ENCODE results near the gene ASPRV1. TPM values are rescaled to one million over a fixed set of nuclear protein-coding genes. Genes with fewer than 3 reads are reported as not detected.
"Not testable (repeated sequence)": the region's sequence is repeated elsewhere in the genome, so short reads cannot be mapped to it uniquely, and the experiment has no call there.

Gene ASPRV1
- total and polyA plus RNA-seq, 9 donors: 1.1 to 5.5 (median 4.4) TPM

GRCh38 chr2:69955029-69955428, 6.4 kb downstream of the ASPRV1 start:
- no peaks in the 10 kb centered on the region for H3K36me3 ChIP-seq
- H3K9me3 ChIP-seq: no peaks in the 10 kb centered on the region
- H3K27me3 ChIP-seq: no peaks in the 10 kb centered on the region
- 77 to 84% (median 82%) methylated on average over 11 of the region's 11 CpGs for WGBS, 3 donors
- TF ChIP-seq CTCF (IDR thresholded peaks at IDR 0.05): no peak
- TF ChIP-seq POLR2A (IDR thresholded peaks at IDR 0.05): no peak
- TF ChIP-seq EP300 (IDR thresholded peaks at IDR 0.05): no peak
- no peak overlapping the region for H3K4me3 ChIP-seq
- intact Hi-C loops (cut with DNase I): loop anchor here in 1 of 4 donors (2.0 kb wide), 1 partner anchor 38 kb away; no protein-coding TSS in a partner anchor
- no peak overlapping the region for H3K27ac ChIP-seq
- no peak for DNase-seq
- H3K4me1 ChIP-seq (ENCODE audit: insufficient read depth): no peaks in the 10 kb centered on the region

GRCh38 chr2:69954084-69954483, 7.3 kb downstream of the ASPRV1 start:
- H3K27ac ChIP-seq: no peak overlapping the region
- no peaks in the 10 kb centered on the region for H3K9me3 ChIP-seq
- no peak for DNase-seq
- no peaks in the 10 kb centered on the region for H3K36me3 ChIP-seq
- intact Hi-C loops (cut with DNase I): loop anchor here in 1 of 4 donors (2.0 kb wide), 1 partner anchor 37 kb away; no protein-coding TSS in a partner anchor
- no peak overlapping the region for H3K4me3 ChIP-seq
- TF ChIP-seq EP300 (IDR thresholded peaks at IDR 0.05) (no peak), CTCF (IDR thresholded peaks at IDR 0.05) (no peak), POLR2A (IDR thresholded peaks at IDR 0.05) (no peak)
- H3K27me3 ChIP-seq: no peaks in the 10 kb centered on the region
- no peaks in the 10 kb centered on the region for H3K4me1 ChIP-seq (ENCODE audit: insufficient read depth)
- 94 to 100% (median 100%) methylated on average over 1 of the region's 1 CpG for WGBS, 3 donors

- Histone ChIP-seq H3K36me3 (no peaks in the 10 kb centered on the region), H3K9me3 (no peaks in the 10 kb centered on the region), H3K4me1 (ENCODE audit: insufficient read depth) (no peaks in the 10 kb centered on the region), H3K27ac (no peak overlapping the region), H3K4me3 (no peak overlapping the region), H3K27me3 (no peaks in the 10 kb centered on the region)
- TF ChIP-seq CTCF (IDR thresholded peaks at IDR 0.05) (no peak), EP300 (IDR thresholded peaks at IDR 0.05) (no peak), POLR2A (IDR thresholded peaks at IDR 0.05) (no peak)
- no peak for DNase-seq
- intact Hi-C loops (cut with DNase I): no loop called here
- 83 to 91% (median 86%) methylated on average over 6 of the region's 6 CpGs for WGBS, 3 donors
Observed at GRCh38 chr2:69952336-69953115, 8.9 kb downstream of the ASPRV1 start.

GRCh38 chr2:69950671-69951070, 10.8 kb downstream of the ASPRV1 start:
- WGBS, 3 donors: 91 to 97% (median 93%) methylated on average over 3 of the region's 3 CpGs
- H3K4me1 ChIP-seq (ENCODE audit: insufficient read depth); DNase-seq; intact Hi-C loops (cut with DNase I); H3K9me3 ChIP-seq; H3K36me3 ChIP-seq; H3K4me3 ChIP-seq; H3K27me3 ChIP-seq; H3K27ac ChIP-seq: not testable (repeated sequence)

- no peak for DNase-seq
- H3K4me3 ChIP-seq: no peak overlapping the region
- 73 to 79% (median 76%) methylated on average over 5 of the region's 5 CpGs for WGBS, 3 donors
- intact Hi-C loops (cut with DNase I): no loop called here
- H3K4me1 ChIP-seq (ENCODE audit: insufficient read depth): no peaks in the 10 kb centered on the region
- H3K36me3 ChIP-seq: no peaks in the 10 kb centered on the region
- H3K27me3 ChIP-seq: no peaks in the 10 kb centered on the region
- no peak overlapping the region for H3K27ac ChIP-seq
- TF ChIP-seq POLR2A (IDR thresholded peaks at IDR 0.05): no peak
- TF ChIP-seq EP300 (IDR thresholded peaks at IDR 0.05): no peak
- TF ChIP-seq CTCF (IDR thresholded peaks at IDR 0.05): no peak
- no peaks in the 10 kb centered on the region for H3K9me3 ChIP-seq
Observed at GRCh38 chr2:69950241-69950640, 11.2 kb downstream of the ASPRV1 start.
